Prostate gland (tissue), 2 donors: Measurements from ENCODE around the gene SIK2.

Experiments
- CTCF ChIP-seq, 4 experiments: fragments of 200-600 bp in 2 of 4; fragments of 450-650 bp in 2 of 4; sonication (generic) in 2 of 4; IDR thresholded peaks; 1 replicate in 3 of 4; 2 replicates in 1 of 4; pipeline ENCODE4 v1.5.1; 2016 to 2019; ENCODE audit warnings: antibody characterized with exemption in 4 of 4, mild to moderate bottlenecking in 2 of 4, moderate library complexity in 2 of 4
- POLR2A ChIP-seq: fragments of 450-650 bp; IDR thresholded peaks from one replicate; pipeline ENCODE4 v1.6.1; 2016; ENCODE audit warnings: antibody characterized with exemption, mild to moderate bottlenecking

DNA sequence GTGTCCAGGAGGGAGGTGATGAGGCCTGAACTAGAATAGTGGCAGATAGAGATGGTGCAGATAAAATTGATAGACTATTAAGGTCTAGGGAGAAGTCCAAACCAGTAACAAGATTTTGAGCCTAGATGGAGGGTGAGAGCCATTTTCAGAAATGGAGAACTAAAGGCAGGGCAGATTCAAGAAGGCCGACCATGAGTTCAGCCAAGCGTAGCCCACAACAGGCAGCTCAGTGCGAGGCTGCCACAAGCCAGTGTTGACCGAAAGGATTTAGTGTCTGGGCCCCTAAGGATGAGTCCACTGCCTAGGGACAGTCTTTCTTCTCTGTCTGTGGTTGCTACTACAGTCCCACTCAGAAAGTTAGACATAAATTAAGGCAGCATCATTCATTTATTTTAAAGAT is 112.3 kb downstream of the SIK2 start:
- no peak for TF ChIP-seq CTCF (IDR thresholded peaks at IDR 0.05)
- no peak for TF ChIP-seq POLR2A
